Upper lobe of right lung (tissue), 1 donor: ENCODE measurements around the gene PHF20. TPM values are rescaled to one million over a fixed set of nuclear protein-coding genes. Genes with fewer than 3 reads are reported as not detected.
"Not testable (repeated sequence)": the region's sequence is repeated elsewhere in the genome, so short reads cannot be mapped to it uniquely, and the experiment has no call there.

Experiments
- ATAC-seq: fragments of 200-7000 bp; cut with Tn5 transposase; one replicate; pipeline ENCODE4 v1.9.1; 2020; ENCODE audit warnings: mild to moderate bottlenecking, moderate library complexity
- DNase-seq: peaks from one replicate; pipeline ENCODE4 v3.0.0-alpha.2; 2020
- H3K27ac ChIP-seq: fragments of 200-600 bp; one replicate; pipeline ENCODE4 v1.8.0; 2022
- H3K27me3 ChIP-seq: fragments of 200-600 bp; one replicate; pipeline ENCODE4 v1.8.0; 2022; ENCODE audit warnings: mild to moderate bottlenecking
- H3K36me3 ChIP-seq: fragments of 200-600 bp; one replicate; pipeline ENCODE4 v1.8.0; 2022
- H3K4me1 ChIP-seq: fragments of 200-600 bp; one replicate; pipeline ENCODE4 v1.8.0; 2022
- H3K4me3 ChIP-seq: fragments of 200-600 bp; one replicate; pipeline ENCODE4 v1.8.0; 2022; ENCODE audit warnings: mild to moderate bottlenecking
- H3K9me3 ChIP-seq: fragments of 200-600 bp; one replicate; pipeline ENCODE4 v1.8.0; 2022
- intact Hi-C: fragments of 100-400 bp; cut with DNase I; formaldehyde crosslinking; loops from one replicate; pipeline ENCODE4 v1.11.0; 2022
- total RNA-seq: library from RNA; stranded (reverse); fragmentation: NEBNext Ultra II Directional; extraction: Animal tissue kit (Norgen Biotek cat#: 25700); gene quantifications from one replicate; pipeline ENCODE4 v1.2.1, GENCODE V29; 2021
- TF ChIP-seq, protein P1 (sequence below): fragments of 200-600 bp; IDR thresholded peaks from one replicate; pipeline ENCODE4 v1.8.0; 2022; ENCODE audit warnings: antibody characterized with exemption
- donor health status: DM: no; HTN: yes; CAD: no; lungs with severe emphysema.

PHF20 gene
- total RNA-seq, 1 donor from 2014 or later: 56.5 TPM

DNA sequence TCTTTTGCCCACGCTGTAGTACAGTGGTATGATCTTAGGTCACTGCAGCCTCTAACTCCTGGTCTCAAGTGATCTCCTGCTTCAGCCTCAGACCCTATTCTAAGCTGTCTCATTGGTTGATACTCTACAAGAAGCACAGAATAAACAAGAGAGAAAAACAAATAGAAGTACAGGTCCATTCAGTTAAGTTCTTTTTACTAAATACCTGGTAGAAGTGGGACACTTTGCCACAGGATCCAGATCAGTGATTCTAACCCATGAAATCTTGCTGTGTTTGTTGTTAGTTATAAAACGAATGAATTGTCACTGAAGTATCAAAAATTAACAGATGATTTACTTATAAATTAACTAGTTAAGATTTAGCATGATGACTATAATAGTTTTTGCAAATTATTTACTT, 105.8 kb downstream of the PHF20 start:
- Histone ChIP-seq H3K4me1 (no peaks in the 10 kb centered on the region), H3K9me3 (no peaks in the 10 kb centered on the region), H3K4me3 (no peak overlapping the region), H3K36me3 (no peaks in the 10 kb centered on the region), H3K27ac (no peak overlapping the region), H3K27me3 (no peaks in the 10 kb centered on the region)
- TF ChIP-seq, protein P1, sequence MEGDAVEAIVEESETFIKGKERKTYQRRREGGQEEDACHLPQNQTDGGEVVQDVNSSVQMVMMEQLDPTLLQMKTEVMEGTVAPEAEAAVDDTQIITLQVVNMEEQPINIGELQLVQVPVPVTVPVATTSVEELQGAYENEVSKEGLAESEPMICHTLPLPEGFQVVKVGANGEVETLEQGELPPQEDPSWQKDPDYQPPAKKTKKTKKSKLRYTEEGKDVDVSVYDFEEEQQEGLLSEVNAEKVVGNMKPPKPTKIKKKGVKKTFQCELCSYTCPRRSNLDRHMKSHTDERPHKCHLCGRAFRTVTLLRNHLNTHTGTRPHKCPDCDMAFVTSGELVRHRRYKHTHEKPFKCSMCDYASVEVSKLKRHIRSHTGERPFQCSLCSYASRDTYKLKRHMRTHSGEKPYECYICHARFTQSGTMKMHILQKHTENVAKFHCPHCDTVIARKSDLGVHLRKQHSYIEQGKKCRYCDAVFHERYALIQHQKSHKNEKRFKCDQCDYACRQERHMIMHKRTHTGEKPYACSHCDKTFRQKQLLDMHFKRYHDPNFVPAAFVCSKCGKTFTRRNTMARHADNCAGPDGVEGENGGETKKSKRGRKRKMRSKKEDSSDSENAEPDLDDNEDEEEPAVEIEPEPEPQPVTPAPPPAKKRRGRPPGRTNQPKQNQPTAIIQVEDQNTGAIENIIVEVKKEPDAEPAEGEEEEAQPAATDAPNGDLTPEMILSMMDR: no peak
- ATAC-seq: no peak
- DNase-seq: no peak
- intact Hi-C loops: no loop called here

DNA sequence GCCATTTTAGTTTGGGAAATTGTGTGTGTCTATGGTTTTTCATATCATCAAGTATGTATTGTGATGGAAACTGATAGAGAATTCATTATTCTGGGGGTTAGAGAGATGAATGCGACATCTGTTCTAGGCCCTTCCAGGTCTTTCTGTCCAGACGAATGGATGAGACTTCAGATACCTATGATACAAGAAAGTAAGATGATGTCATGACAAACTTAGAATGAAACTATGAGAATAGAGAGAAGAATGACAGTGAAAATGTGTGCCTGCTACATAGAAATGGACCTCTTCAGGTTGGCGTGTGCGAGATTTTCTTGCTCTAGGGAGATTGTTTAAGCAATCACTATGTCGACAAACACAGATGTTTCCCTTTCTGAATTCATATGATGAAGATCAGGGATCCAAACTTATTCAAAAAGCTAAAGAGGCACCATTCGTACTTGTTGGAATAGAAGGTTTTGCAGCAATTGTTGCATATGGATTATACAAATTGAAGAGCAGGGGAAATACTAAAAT, 106.4 kb downstream of the PHF20 start:
- no peak for DNase-seq
- Histone ChIP-seq H3K27me3 (no peaks in the 10 kb centered on the region), H3K4me1 (no peaks in the 10 kb centered on the region), H3K9me3 (no peaks in the 10 kb centered on the region), H3K36me3 (peaks cover 3% of the 10 kb centered on the region), H3K4me3 (no peak overlapping the region), H3K27ac (no peak overlapping the region)
- TF ChIP-seq, protein P1: no peak
- intact Hi-C loops: no loop called here
- ATAC-seq: no peak

GRCh38 chr20:35881676-35882075, 109.9 kb downstream of the PHF20 start:
- TF ChIP-seq, protein P1: no peak
- no peaks in the 10 kb centered on the region for H3K9me3 ChIP-seq
- intact Hi-C loops: loop anchor here (10.0 kb wide), 1 partner anchor 167 kb away; no protein-coding TSS in a partner anchor

DNA sequence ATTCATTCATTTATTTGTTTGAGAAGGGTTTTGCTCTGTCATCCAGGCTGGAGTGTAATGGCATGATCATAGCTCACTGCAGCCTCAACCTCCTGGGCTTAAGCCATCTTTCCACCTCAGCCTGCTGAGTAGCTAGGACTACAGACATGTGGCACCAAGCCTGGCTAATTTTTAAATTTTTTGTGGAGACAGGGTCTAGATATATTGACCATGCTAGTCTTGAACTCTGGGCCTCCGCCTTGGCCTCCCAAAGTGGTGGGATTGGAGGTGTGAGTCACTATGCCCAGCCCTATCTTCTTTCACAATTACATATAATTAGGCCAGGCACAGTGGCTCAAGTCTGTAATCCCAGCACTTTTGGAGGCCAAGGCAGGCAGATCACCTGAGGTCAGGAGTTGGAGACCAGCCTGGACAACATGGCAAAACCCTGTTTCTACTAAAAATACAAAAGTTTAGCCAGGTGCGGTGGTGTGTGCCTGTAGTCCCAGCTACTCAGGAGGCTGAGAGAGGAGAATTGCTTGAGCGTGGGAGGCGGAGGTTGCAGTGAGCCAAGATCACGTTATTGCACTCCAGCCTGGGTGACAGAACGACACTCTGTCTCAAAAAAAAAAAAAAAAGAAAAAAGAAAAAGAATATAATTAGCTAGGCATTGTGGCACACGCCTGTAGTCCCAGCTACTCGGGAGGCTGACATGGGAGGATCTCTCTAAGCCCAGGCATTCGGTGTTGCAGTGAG, 110.8 kb downstream of the PHF20 start:
- H3K27me3 ChIP-seq, H3K4me3 ChIP-seq, H3K9me3 ChIP-seq, DNase-seq, ATAC-seq, H3K36me3 ChIP-seq, H3K4me1 ChIP-seq: not testable (repeated sequence)
- peak overlapping the region; percentile 55 for H3K27ac ChIP-seq
- intact Hi-C loops: loop anchor here (10.0 kb wide), 1 partner anchor 168 kb away; no protein-coding TSS in a partner anchor

More at GRCh38 chr20:35881676-35882075, 109.9 kb downstream of the PHF20 start:
- ATAC-seq (no peak), DNase-seq (no peak)
- Histone ChIP-seq H3K36me3 (peaks cover 9% of the 10 kb centered on the region), H3K4me3 (no peak overlapping the region), H3K4me1 (no peaks in the 10 kb centered on the region), H3K27me3 (no peaks in the 10 kb centered on the region), H3K27ac (no peak overlapping the region)

DNA sequence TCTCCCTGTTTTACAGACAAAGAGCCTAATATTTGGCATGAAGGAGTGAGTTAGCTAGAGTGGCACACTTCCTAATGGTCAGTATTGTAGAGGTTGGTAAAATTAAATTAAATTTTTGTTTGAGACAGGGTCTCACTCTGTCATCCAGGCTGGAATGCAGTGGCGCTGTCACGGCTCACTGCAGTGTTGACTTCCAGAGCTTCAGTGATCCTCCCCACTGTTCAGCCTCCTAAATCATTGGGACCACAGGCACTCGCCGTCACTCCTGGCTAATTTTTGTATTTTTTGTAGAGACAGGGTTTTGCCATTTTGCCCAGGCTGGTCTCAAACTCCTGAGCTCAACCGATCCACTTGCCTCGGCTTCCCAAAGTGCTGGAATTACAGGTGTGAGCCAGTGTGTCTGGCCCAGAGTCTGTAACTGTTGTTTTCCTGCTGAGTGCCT, 111.5 kb downstream of the PHF20 start:
- Histone ChIP-seq H3K9me3 (no peaks in the 10 kb centered on the region), H3K27me3 (no peaks in the 10 kb centered on the region), H3K4me3 (no peak overlapping the region), H3K4me1 (no peaks in the 10 kb centered on the region), H3K27ac (peak overlapping the region; percentile 55), H3K36me3 (peaks cover 9% of the 10 kb centered on the region)
- intact Hi-C loops: loop anchor here (10.0 kb wide), 1 partner anchor 169 kb away; no protein-coding TSS in a partner anchor
- ATAC-seq (no peak), DNase-seq (no peak)
- TF ChIP-seq, protein P1: no peak
